GM18499 (cell line): ENCODE data around the gene FHOD3.

Source experiments
- ATAC-seq: cut with Tn5 transposase; IDR thresholded peaks from one replicate; pipeline ENCODE4 v1.9.1; 2021; ENCODE audit warnings: moderate number of reproducible peaks; ENCODE audit not compliant: insufficient read depth, unreplicated experiment

FHOD3 gene

DNA sequence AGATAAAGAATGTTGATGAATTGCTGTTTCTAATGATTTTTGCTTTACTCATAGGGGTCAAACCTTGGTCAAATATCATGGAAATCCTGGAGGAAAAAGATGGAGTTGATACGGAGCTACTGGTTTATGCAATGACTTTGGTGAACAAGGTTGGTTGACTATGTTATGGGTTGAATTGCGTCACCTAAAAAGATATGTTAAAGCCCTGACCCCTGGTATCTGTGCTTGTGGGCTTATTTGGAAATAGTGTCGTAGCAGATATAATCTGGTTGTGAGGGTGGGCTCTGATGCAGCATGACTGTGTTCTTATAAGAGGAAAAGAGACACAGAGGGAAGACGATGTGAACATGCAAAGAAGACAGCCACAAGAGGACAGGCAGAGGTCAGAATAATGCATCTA lies 305.1 kb downstream of the FHOD3 start:
- ATAC-seq = no peak

DNA sequence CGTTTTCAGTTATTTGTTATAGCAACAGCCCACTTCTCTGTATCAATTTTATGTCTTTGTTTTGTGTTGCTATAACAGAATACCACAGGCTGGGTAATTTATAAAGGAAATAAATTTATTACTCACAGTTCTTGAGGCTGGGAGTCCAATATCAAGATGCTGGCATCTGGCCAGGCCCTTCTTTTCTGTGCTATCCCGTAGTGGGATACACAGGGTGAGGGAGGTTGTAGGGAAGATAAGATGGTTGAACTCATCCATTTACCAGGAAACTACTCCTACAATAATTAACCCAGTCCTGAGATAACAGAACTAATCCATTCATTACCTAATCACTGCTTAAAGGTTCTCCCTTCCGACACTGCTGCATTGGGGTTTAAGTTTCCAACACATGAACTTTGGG lies 310.6 kb downstream of the FHOD3 start:
- no peak for ATAC-seq

- ATAC-seq = no peak
Observed at GRCh38 chr18:36610258-36610657, 312.7 kb downstream of the FHOD3 start.

- ATAC-seq = no peak
Observed at GRCh38 chr18:36610661-36611060, 313.1 kb downstream of the FHOD3 start.

DNA sequence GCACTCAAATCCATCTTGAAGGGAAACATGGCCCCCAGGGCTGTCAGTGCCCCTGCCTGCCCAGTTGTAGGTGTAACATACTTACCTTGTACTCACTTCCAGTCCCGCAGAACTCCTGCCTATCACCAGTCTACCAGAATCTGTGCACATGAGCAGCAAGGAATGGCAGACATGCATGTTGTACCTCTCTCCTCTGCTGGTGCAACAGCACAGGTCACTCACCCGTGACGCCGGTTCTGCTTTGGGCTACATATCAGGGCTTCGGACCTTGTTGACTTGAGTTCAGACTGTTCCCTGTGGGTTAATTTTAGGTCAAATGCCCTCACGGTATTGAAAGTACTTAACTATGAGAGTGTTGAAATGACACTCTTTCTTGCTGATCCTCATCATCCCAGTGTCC lies 315.6 kb downstream of the FHOD3 start:
- no peak for ATAC-seq

GRCh38 chr18:36613810-36614209 lies 316.3 kb downstream of the FHOD3 start:
- ATAC-seq = no peak

DNA sequence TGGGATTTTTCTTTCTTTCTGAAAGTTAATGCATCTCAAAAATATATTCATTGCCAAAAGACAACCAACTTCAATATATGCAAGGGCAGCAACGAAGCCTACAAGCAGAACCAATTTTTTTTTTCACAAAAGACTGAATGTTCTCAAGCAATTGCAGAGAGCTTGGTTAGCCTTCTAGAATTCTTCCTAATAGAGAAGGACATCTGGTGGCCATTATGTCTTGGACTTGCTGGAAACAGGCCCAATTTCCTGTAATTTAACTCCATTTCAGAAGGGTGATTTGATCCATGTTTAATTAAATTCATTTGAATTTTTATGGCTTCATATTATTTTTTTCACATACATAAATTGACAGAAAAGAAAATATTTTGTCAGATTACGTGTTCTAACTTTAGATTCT lies 323.3 kb downstream of the FHOD3 start:
- ATAC-seq = no peak

- ATAC-seq = no peak
Observed at GRCh38 chr18:36622610-36623009, 325.1 kb downstream of the FHOD3 start.

DNA sequence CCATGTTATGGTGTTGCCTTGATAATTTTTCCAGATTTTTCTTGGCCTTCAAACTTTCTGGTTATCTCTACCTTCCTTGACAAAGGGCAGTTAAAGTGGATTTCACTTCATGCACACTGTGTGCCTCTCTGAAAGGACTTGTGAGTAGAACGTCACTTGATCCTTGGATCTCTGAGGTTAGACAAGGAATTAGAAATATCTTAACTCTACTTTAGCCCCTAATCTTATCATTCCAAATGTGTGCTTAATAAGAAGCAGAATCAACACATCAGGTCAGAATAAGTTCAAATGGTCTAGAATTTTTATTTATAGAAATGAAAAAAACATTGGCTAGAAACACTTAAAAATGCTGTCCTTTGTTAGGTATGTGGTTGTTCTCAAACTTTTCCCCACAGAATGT lies 325.6 kb downstream of the FHOD3 start:
- ATAC-seq = no peak

DNA sequence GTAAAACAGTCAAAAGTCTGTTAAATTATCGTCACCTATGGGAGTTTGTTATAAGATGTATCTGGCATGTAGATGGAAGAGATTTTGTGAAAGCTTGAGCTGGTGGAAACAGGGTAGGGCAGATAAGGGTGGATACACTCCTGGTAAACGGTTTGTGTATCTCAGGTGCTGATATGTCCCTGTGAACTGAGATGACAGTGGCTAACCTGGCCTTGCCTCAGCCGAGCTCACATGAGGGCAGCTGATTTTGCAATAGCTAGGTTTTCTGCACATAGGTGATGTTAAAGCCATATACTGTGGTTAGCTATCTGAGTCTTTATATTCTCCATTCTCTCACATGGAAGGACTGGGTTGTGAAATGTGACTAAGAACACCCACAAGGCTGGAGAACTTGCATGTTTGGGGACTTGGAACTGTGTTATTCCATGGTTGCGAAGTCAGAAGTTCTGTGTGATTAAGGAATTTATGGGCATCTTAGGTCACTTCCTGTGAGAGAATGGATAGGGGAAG lies 326.2 kb downstream of the FHOD3 start:
- no peak for ATAC-seq

DNA sequence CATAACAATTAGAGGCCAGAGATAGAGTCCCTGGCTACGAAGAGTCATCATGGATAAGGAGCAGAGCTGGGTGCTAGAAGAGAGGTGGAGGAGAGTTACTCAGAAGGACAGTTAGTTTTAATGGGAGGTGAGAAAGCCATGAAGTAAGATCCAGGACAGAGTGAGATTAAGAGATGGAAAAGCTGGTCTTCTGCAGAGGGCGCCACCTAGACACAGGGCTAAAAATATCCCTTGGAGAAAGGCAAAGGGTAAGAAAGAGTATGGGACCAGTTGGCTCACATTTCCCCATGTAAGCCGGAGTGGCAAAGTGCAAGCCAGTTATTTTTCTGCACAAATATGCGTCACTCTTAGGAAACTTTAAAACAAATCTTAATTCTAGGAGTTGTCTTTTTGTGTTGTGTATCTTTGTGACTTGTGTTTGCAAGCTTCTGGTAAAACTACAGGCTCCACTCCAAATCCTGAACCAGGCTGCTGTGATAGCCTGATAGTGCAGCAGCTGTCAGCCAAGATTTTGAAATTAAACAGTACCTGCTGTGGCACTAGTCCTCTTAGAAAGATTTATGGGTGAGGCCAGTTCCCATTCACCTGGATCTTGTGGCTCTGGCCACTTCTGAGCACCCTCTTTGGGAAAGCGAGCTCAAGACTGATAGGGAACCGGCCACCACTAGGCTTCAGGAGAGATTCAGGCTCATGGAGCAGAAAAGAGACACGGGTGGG lies 327.1 kb downstream of the FHOD3 start:
- ATAC-seq = no peak

GRCh38 chr18:36625386-36625785 lies 327.9 kb downstream of the FHOD3 start:
- no peak for ATAC-seq

- ATAC-seq = no peak
Observed at GRCh38 chr18:36627637-36628036, 330.1 kb downstream of the FHOD3 start.

DNA sequence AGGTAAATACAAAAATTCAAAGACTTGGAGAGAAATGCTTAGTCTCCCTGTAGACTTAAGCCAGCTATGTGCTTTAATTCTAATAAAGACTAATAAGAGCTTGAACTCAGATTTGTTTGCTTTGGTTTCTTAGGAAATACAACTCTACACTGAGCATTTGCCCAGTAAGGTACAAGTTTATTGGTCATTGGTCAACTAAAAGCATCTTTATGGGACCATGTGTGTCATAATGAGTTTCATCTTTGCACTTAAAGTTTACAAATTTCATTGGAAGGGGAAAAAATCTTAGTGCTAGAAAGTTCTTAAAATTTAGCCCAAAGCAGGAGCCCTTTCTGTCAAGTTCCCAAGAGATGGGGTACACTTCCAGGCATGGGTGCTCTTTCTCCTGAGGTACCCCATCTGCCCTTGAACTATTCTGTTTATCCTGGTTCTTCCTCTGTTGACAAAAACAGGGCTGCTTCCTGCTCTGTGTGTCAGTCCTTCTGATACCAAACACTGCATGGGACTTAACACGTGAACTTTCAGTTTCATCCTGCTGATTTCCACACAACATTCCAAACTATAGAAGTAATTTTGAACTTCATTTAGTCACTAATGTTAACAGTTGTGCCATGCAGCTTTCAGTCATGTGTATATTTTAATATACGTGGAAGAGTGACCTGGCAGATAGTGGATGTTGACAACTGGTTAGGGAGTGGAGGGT lies 331.1 kb downstream of the FHOD3 start:
- no peak for ATAC-seq

- no peak for ATAC-seq
Observed at GRCh38 chr18:36629138-36629530, 331.6 kb downstream of the FHOD3 start.

DNA sequence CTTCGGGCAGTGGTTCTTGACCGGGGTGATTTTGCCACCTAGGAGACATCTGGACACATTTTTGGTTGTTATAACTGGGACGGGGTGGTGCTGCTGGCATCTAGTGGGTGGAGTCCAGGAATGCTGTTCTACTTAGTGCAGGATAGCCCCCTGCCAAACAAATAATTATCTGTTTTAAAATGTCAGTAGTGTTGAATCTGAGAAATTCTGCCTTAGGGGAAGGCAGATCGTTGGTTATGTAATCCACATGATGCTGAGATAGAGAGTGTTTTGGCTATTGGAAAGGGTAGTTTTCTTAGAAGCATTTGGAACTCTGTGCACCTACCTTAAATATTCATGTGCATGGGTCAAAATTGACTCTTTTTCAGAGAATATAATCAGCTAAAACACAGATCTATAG lies 332.3 kb downstream of the FHOD3 start:
- no peak for ATAC-seq

DNA sequence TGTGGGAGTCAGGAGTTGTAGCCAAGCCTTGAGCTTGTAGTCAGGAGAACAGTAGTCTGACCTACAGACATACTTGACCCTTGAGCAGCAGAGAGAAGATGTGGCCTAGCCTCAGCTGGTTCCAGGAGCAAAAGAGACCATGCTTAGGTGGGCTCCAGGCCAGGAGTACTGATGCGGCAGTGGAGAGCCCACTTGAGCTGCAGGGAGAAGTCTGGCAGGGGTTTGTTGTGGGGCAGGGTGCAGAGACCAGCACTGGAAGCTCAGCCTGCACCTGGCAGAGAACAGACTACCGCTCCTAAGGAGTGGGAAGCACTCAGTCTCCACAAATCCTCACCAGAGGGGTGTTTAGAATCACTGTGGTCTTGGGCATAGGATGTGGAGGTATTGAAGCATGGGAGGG lies 333.4 kb downstream of the FHOD3 start:
- no peak for ATAC-seq

GRCh38 chr18:36633961-36634412 lies 336.5 kb downstream of the FHOD3 start:
- ATAC-seq = peak; percentile 36

GRCh38 chr18:36634573-36635216 lies 337.2 kb downstream of the FHOD3 start:
- ATAC-seq = no peak

DNA sequence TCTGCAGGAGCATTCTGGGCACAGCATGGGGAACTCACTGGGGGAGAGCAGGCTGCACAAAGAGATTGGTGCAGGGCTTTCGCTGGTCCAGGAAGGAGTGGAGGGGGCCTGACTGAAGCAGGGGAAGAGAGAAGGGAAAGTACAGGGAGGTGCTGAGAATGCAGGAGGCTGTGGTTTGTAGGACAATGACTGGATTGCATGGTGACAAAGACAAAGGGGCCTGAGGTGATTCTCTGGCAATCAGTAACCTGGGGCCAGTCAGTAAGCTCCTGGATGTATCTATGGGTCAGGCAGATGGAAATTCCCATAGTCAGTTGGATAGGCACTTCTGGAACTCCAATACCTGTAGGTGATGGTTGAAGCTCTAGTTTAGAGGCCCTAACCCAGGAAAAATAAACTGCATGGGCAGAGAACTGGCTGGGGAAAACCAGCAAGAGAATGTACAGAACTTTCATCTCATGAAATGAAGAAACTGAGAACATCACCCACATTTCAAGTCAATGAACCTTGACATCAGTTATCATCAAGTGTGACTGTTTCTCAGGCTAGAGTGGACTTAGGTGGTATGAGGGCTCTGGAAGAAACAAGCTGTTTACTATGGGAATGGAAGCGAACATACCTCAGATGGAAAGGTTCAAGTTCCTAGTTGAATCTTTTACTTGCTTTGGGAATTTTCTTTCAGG lies 338.0 kb downstream of the FHOD3 start:
- ATAC-seq = no peak
